ENCODE measurements around the gene SPINK2.

The SPINK2 gene

DNA sequence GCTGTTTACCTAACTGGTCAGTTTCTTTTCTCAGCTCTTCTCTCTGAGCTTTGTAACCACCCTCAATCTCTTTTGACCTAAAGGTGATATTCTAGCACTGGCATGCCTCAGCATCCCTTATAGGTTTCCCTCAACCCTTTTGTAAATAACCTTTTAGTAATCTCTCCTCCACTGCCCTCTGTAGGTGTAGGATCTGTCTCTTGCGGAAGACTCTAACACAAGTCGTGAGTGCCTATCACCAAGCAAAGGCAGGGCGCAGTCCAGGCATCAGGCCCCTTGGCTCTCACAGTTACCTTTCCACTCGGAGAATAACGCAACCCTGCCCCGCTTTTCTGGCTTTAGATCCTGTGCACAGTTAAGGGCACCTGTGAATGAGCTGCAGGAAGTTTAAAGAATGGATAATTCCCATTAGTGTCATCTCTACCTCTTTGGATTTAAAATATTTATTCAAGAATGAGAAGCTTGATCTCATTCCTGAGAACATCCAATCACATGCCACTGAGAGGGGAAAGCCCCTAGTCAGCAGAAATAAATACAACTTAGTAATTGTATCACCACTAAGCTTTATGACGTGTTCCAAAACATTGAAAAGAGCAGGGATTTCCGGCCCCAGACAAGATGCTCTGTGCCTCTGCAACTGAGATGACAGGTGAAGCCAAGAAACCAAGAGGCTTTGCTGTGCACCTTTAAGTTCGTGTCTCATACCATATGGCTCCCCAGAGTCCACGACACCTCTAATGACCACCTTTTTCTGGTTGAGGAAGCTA is 58.8 kb downstream of the SPINK2 start:
- peaks cover 0 to 13% (median 10%) of the 10 kb centered on the region in 4 donors for H3K4me1 ChIP-seq
- intact Hi-C loops (cut with DNase I; ENCODE audit: low total_unique reads): no loop called here
- no peaks in the 10 kb centered on the region for H3K36me3 ChIP-seq
- H3K9me3 ChIP-seq: no peaks in the 10 kb centered on the region
- H3K27me3 ChIP-seq: no peaks in the 10 kb centered on the region
- DNase-seq: no peak
- no peak overlapping the region for H3K27ac ChIP-seq
- TF ChIP-seq, protein P1, sequence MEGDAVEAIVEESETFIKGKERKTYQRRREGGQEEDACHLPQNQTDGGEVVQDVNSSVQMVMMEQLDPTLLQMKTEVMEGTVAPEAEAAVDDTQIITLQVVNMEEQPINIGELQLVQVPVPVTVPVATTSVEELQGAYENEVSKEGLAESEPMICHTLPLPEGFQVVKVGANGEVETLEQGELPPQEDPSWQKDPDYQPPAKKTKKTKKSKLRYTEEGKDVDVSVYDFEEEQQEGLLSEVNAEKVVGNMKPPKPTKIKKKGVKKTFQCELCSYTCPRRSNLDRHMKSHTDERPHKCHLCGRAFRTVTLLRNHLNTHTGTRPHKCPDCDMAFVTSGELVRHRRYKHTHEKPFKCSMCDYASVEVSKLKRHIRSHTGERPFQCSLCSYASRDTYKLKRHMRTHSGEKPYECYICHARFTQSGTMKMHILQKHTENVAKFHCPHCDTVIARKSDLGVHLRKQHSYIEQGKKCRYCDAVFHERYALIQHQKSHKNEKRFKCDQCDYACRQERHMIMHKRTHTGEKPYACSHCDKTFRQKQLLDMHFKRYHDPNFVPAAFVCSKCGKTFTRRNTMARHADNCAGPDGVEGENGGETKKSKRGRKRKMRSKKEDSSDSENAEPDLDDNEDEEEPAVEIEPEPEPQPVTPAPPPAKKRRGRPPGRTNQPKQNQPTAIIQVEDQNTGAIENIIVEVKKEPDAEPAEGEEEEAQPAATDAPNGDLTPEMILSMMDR (IDR thresholded peaks at IDR 0.05): no peak
- no peak overlapping the region for H3K4me3 ChIP-seq

DNA sequence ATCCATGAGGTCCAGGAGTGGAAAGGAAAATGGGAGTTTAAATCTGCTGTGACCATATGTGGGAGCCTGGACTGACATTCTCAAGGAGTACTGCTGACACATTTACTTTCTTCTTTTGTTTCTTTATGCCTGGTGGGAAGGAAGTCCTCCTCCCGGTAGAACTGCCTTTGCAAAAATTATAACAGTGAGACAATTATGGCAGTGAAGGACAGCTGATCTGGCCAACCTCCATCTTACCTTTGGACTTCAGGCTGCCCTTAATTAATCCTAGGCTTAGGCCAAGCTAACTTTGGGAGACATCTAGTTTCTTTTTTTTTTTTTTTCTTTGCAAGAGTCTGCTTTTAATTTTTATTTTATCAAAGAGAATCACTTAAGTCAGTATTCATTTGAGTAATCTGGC is 61.3 kb downstream of the SPINK2 start:
- Histone ChIP-seq H3K9me3 (no peaks in the 10 kb centered on the region), H3K27ac (no peak overlapping the region), H3K27me3 (no peaks in the 10 kb centered on the region), H3K36me3 (no peaks in the 10 kb centered on the region), H3K4me3 (no peak overlapping the region), H3K4me1 (peaks cover 0 to 26% (median 19%) of the 10 kb centered on the region in 4 donors)
- TF ChIP-seq, protein P1 (IDR thresholded peaks at IDR 0.05): no peak
- no peak for DNase-seq
- intact Hi-C loops (cut with DNase I; ENCODE audit: low total_unique reads): no loop called here

Data from tibial artery (tissue), 4 donors.